Measurements from ENCODE around the gene VRK2.

DNA sequence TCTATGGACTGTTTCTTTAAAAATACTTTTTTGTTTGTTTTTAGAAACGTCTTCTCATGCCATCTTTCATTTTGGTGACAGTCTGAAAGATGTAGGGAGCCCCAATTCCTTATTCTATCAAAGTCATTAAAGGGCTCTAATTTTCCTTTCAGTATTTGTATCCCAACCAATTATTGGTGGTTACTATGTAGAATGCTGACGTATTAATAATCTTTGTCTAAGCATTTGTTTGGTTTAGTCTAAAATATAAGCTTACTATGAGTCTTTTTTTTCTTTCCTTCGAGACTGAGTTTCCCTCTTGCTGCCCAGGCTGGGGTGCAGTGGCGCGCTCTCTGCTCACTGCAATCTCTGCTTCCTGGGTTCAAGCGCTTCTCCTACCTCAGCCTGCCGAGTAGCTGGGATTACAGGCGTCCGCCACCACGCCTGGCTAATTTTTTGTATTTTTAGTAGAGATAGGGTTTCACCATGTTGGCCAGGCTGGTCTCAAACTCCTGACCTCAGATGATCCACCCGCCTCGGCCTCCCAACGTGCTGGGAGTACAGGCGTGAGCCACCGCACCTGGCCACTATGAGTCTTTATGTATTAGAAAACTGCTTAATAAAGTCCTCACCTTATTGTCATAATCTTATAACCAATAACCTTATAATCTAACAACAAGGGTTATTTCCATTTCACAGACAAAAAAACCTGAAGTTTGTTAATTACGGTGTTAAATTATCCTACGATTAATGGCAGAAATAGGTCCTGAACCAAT lies 849 bp upstream of the VRK2 start:
- TF ChIP-seq, protein P1, sequence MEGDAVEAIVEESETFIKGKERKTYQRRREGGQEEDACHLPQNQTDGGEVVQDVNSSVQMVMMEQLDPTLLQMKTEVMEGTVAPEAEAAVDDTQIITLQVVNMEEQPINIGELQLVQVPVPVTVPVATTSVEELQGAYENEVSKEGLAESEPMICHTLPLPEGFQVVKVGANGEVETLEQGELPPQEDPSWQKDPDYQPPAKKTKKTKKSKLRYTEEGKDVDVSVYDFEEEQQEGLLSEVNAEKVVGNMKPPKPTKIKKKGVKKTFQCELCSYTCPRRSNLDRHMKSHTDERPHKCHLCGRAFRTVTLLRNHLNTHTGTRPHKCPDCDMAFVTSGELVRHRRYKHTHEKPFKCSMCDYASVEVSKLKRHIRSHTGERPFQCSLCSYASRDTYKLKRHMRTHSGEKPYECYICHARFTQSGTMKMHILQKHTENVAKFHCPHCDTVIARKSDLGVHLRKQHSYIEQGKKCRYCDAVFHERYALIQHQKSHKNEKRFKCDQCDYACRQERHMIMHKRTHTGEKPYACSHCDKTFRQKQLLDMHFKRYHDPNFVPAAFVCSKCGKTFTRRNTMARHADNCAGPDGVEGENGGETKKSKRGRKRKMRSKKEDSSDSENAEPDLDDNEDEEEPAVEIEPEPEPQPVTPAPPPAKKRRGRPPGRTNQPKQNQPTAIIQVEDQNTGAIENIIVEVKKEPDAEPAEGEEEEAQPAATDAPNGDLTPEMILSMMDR (IDR thresholded peaks at IDR 0.05 in 8 of 11, conservative IDR thresholded peaks at IDR 0.05 in 3 of 11): no peak
- TF ChIP-seq POLR2AphosphoS5 (IDR thresholded peaks at IDR 0.05): no peak

All from spleen (tissue), 7 donors.